SK-N-SH (cell line): ENCODE results near the gene ELF3. TPM values are rescaled to one million over a fixed set of nuclear protein-coding genes. Genes with fewer than 3 reads are reported as not detected.
"Not testable (repeated sequence)": the region's sequence is repeated elsewhere in the genome, so short reads cannot be mapped to it uniquely, and the experiment has no call there.

Source experiments
- CTCF ChIA-PET: fragments of 300-600, 350-600 bp; formaldehyde crosslinking; extraction: SDS; loops from one replicate; lab custom pipeline; 2021; lab: Yijun Ruan, JAX
- POLR2A ChIA-PET: fragments of 350-600 bp; sonication (Branson Sonifier 250); formaldehyde crosslinking; extraction: SDS; loops from one replicate; lab custom pipeline; 2020; ENCODE audit warnings: antibody characterized with exemption, inconsistent platforms; lab: Yijun Ruan, JAX
- DNase-seq: peaks from one replicate; pipeline ENCODE4 v3.0.0; 2012
- H2AFZ ChIP-seq: fragments of 200-600 bp; sonication (generic); 2 replicates; pipeline ENCODE4 v1.8.1; 2016; ENCODE audit warnings: antibody characterized with exemption, mild to moderate bottlenecking, low read depth
- H3F3A ChIP-seq: fragments of 200-600 bp; sonication (generic); replicated peaks from 2 replicates; pipeline ENCODE3; 2016; ENCODE audit warnings: antibody characterized with exemption, mild to moderate bottlenecking; ENCODE audit not compliant: insufficient read depth
- H3K27ac ChIP-seq, 2 experiments: fragments of 200-500 bp in 1 of 2; fragments of 200-600 bp in 1 of 2; sonication (Bioruptor generic) in 1 of 2; sonication (generic), shearing (Covaris generic) in 1 of 2; 2 replicates each; pipeline versions ENCODE4 v1.5.1 to v1.6.1; 2014 to 2016; ENCODE audit warnings: low read depth in 2 of 2, inconsistent platforms in 1 of 2, low read length in 1 of 2, mild to moderate bottlenecking in 1 of 2, mixed read lengths in 1 of 2
- H3K27me3 ChIP-seq: fragments of 200-600 bp; sonication (generic), shearing (Covaris generic); 2 replicates; pipeline ENCODE4 v1.6.1; 2016; ENCODE audit warnings: mixed run types; ENCODE audit not compliant: insufficient read depth
- H3K36me3 ChIP-seq, 2 experiments: fragments of 200-500 bp in 1 of 2; fragments of 200-600 bp in 1 of 2; sonication (Bioruptor generic) in 1 of 2; sonication (generic) in 1 of 2; replicated peaks in 1 of 2; 2 replicates each; pipeline versions ENCODE3 to v1.5.1; 2014 to 2016; ENCODE audit warnings: low read length in 1 of 2, mild to moderate bottlenecking in 1 of 2; ENCODE audit not compliant: insufficient read depth in 2 of 2, control insufficient read depth in 1 of 2
- H3K4me1 ChIP-seq, 2 experiments: fragments of 200-500 bp in 1 of 2; fragments of 200-600 bp in 1 of 2; sonication (Bioruptor generic) in 1 of 2; sonication (generic), shearing (Covaris generic) in 1 of 2; 2 replicates each; pipeline versions ENCODE4 v1.5.1 to v1.6.1; 2014 to 2016; ENCODE audit warnings: low read depth in 1 of 2, low read length in 1 of 2, mixed run types in 1 of 2; ENCODE audit not compliant: insufficient read depth in 2 of 2, control insufficient read depth in 1 of 2
- H3K4me2 ChIP-seq: fragments of 200-600 bp; sonication (generic), shearing (Covaris generic); 2 replicates; pipeline ENCODE4 v1.6.1; 2017; ENCODE audit warnings: mixed run types
- H3K4me3 ChIP-seq, 2 experiments: fragments of 200-500 bp in 1 of 2; fragments of 200-600 bp in 1 of 2; sonication (Bioruptor generic) in 1 of 2; sonication (generic), shearing (Covaris generic) in 1 of 2; 2 replicates each; pipeline versions ENCODE4 v1.5.1 to v1.8.1; 2014 to 2016; ENCODE audit warnings: low read depth in 2 of 2, inconsistent platforms in 1 of 2, low read length in 1 of 2, mild to moderate bottlenecking in 1 of 2, mixed read lengths in 1 of 2, moderate library complexity in 1 of 2
- H3K79me2 ChIP-seq: fragments of 200-600 bp; sonication (generic); 2 replicates; pipeline ENCODE4 v1.8.1; 2017; ENCODE audit warnings: mild to moderate bottlenecking; ENCODE audit not compliant: insufficient read depth
- H3K9ac ChIP-seq: fragments of 200-600 bp; sonication (generic); 2 replicates; pipeline ENCODE4 v1.6.1; 2017; ENCODE audit warnings: mixed run types
- H3K9me2 ChIP-seq: fragments of 200-600 bp; sonication (generic); 2 replicates; pipeline ENCODE4 v1.6.1; 2017; ENCODE audit warnings: mixed run types
- H3K9me3 ChIP-seq: fragments of 200-600 bp; sonication (generic); 2 replicates; pipeline ENCODE4 v1.6.1; 2017; ENCODE audit warnings: mixed run types, mild to moderate bottlenecking, moderate library complexity
- H4K20me1 ChIP-seq: fragments of 200-600 bp; sonication (generic); 2 replicates; pipeline ENCODE4 v1.6.1; 2017; ENCODE audit warnings: mild to moderate bottlenecking, mixed run types; ENCODE audit not compliant: insufficient read depth
- FOSL2 ChIP-seq: IDR thresholded peaks from 2 replicates; pipeline ENCODE4 v1.4.0; 2012; ENCODE audit warnings: low read depth, mild to moderate bottlenecking, moderate library complexity, borderline replicate concordance
- FOXM1 ChIP-seq: IDR thresholded peaks from 2 replicates; pipeline ENCODE4 v1.4.0; 2012; ENCODE audit warnings: low read depth, mild to moderate bottlenecking
- JUND ChIP-seq: IDR thresholded peaks from 2 replicates; pipeline ENCODE4 v1.4.0; 2012
- MEF2A ChIP-seq: IDR thresholded peaks from 2 replicates; pipeline ENCODE4 v1.4.0; 2012; ENCODE audit warnings: low read depth, borderline replicate concordance
- NFIC ChIP-seq: IDR thresholded peaks from 2 replicates; pipeline ENCODE4 v1.4.0; 2012; ENCODE audit warnings: borderline replicate concordance
- REST ChIP-seq: IDR thresholded peaks from 2 replicates; pipeline ENCODE4 v1.6.1; 2012; ENCODE audit warnings: mild to moderate bottlenecking, low read depth, low read length, moderate library complexity
- SMC3 ChIP-seq: IDR thresholded peaks from 2 replicates; pipeline ENCODE4 v1.6.1; 2012; ENCODE audit warnings: low read depth, low read length, improper control_type of control experiment
- TCF12 ChIP-seq: IDR thresholded peaks from 2 replicates; pipeline ENCODE4 v1.4.0; 2012
- WGBS: methylation state at CpG from one replicate; pipeline ENCODE4 v1.1.6; 2017; ENCODE audit warnings: low lambda C conversion rate; 5-methylcytosine and 5-hydroxymethylcytosine counted together
- polyA plus RNA-seq, 3 experiments: library from polyadenylated mRNA; depleted of rRNA; stranded (reverse); fragments of >200 nt; gene quantifications; 2 replicates each; pipeline ENCODE4 v1.2.3, GENCODE V29; 2012

The ELF3 gene
- polyA plus RNA-seq, 1 of the 3 experiments (the other 2 are of a cell fraction): 0.10 TPM

GRCh38 chr1:202019235-202019558, 8.8 kb downstream of the ELF3 start:
- 84% methylated on average over 8 of the region's 8 CpGs for whole genome bisulfite sequencing
- H4K20me1 ChIP-seq, H2AFZ ChIP-seq, H3K4me1 ChIP-seq, H3K27ac ChIP-seq, H3K36me3 ChIP-seq, H3K9me2 ChIP-seq, H3K9me3 ChIP-seq, H3K79me2 ChIP-seq, POLR2A ChIA-PET, H3K4me3 ChIP-seq, H3K27me3 ChIP-seq, DNase-seq, H3K4me2 ChIP-seq, H3K9ac ChIP-seq, H3F3A ChIP-seq: not testable (repeated sequence)
- CTCF ChIA-PET: interaction anchor here (1.0 to 1.7 kb wide), 2 partner anchors 100 to 123 kb away, joined by 3 to 9 read pairs; no protein-coding TSS in a partner anchor

- CTCF ChIA-PET: interaction anchor here (1.1 to 1.6 kb wide), 3 partner anchors 13 to 112 kb away, joined by 3 to 6 read pairs (median 4); partner anchors contain the start of gene ELF3
- Histone ChIP-seq H3K36me3 (no peaks in the 10 kb centered on the region), H3F3A (peaks cover 4% of the 10 kb centered on the region), H3K9ac (no peak overlapping the region), H2AFZ (no peak overlapping the region), H4K20me1 (no peaks in the 10 kb centered on the region), H3K9me2 (no peaks in the 10 kb centered on the region), H3K27me3 (no peaks in the 10 kb centered on the region), H3K4me1 (no peaks in the 10 kb centered on the region; a peak in 1 of 4 replicates), H3K79me2 (no peaks in the 10 kb centered on the region), H3K27ac (no peak overlapping the region), H3K9me3 (no peaks in the 10 kb centered on the region), H3K4me2 (no peak overlapping the region), H3K4me3 (no peak overlapping the region)
- POLR2A ChIA-PET: no interaction called here
- no peak for TF ChIP-seq FOXM1
- TF ChIP-seq FOSL2: no peak
- no peak for DNase-seq
- 60% methylated on average over 6 of the region's 6 CpGs for WGBS
These were observed 12.6 kb downstream of the ELF3 start for GRCh38 chr1:202023001-202023433.

GRCh38 chr1:202029171-202029665, 18.8 kb downstream of the ELF3 start:
- DNase-seq: no peak
- ChIA-PET CTCF (interaction anchor here (0.9 kb wide), 2 partner anchors 89 to 106 kb away, joined by 3 read pairs; no protein-coding TSS in a partner anchor), POLR2A (no interaction called here)
- no peak overlapping the region for H3K4me3 ChIP-seq
- no peaks in the 10 kb centered on the region for H3K9me3 ChIP-seq
- H3K27ac ChIP-seq: peak overlapping the region in 1 of 2 experiments; percentile 44; a peak in 1 of 4 replicates
- no peak overlapping the region for H2AFZ ChIP-seq
- peaks cover 4% of the 10 kb centered on the region for H3F3A ChIP-seq
- no peaks in the 10 kb centered on the region for H4K20me1 ChIP-seq
- 68% methylated on average over 5 of the region's 5 CpGs for WGBS
- no peaks in the 10 kb centered on the region for H3K27me3 ChIP-seq
- H3K4me1 ChIP-seq: no peaks in the 10 kb centered on the region
- TF ChIP-seq NFIC (peak; percentile 42; the same call in 1 of the 2 replicates), REST (no peak), FOSL2 (peak; percentile 89), SMC3 (no peak), JUND (peak; percentile 82), MEF2A (peak; percentile 78), TCF12 (peak; percentile 70)
- no peaks in the 10 kb centered on the region for H3K9me2 ChIP-seq
- no peak overlapping the region for H3K4me2 ChIP-seq
- H3K36me3 ChIP-seq: no peaks in the 10 kb centered on the region
- H3K9ac ChIP-seq: no peak overlapping the region
- no peaks in the 10 kb centered on the region for H3K79me2 ChIP-seq
